ENCODE results near the gene TATDN3. TPM values are rescaled to one million over a fixed set of nuclear protein-coding genes. Genes with fewer than 3 reads are reported as not detected.

The TATDN3 gene
- total RNA-seq, 1 experiment from 2014 or later: 16.3 TPM

DNA sequence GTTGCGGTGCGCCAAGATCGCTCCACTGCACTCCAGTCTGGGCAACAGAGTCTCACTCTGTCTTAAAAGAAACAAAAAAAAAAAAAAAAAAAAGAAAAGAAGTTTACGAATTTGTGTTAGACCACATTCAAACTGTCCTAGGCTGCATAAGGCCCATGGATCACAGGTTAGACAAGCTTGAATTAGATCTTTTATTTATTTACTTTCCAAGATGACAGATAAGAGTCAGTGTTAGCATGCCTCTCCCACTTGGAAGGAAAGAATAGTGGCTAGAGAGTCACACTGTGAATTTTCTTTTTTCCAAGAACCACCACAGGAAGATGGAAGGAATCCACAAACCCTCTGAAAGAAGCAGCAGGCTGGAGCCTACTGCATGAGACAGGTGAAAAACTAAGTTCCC lies 29.5 kb upstream of the TATDN3 start:
- ATAC-seq: no peak
- RAD21 ChIA-PET (ENCODE audit: low non-redundant PET in 1 of 2, low total read pairs in 2 of 2, uncharacterized antibody in 2 of 2, unreplicated experiment in 2 of 2): no interaction called here
- Histone ChIP-seq H3K4me1 (ENCODE audit: control insufficient read depth in 1 of 2, insufficient read depth in 2 of 2, low read length in 2 of 2) (no peaks in the 10 kb centered on the region), H3K4me2 (ENCODE audit: low read length) (no peak overlapping the region), H3K36me3 (ENCODE audit: control insufficient read depth in 1 of 2, insufficient read depth in 2 of 2, low read length in 2 of 2) (0 out of 4 replicates have a peak, but pooled peaks cover 0 to 4% of the 10 kb centered on the region in 2 experiments), H3K9ac (ENCODE audit: low read length) (no peak overlapping the region), H3K27ac (ENCODE audit: low read depth, low read length) (no peak overlapping the region), H3K9me2 (ENCODE audit: insufficient read depth) (no peaks in the 10 kb centered on the region), H3K79me2 (ENCODE audit: insufficient read depth, low read length) (peaks cover 44% of the 10 kb centered on the region), H2AFZ (ENCODE audit: low read depth, low read length, poor library complexity, severe bottlenecking) (no peak overlapping the region), H3K4me3 (replicated peaks in 1 of 2; ENCODE audit: low read depth in 1 of 2, low read length in 2 of 2) (no peak overlapping the region), H3K27me3 (ENCODE audit: insufficient read depth, low read length) (no peaks in the 10 kb centered on the region), H3K9me3 (ENCODE audit: control insufficient read depth in 1 of 2, insufficient read depth in 1 of 2, low read depth in 1 of 2, low read length in 2 of 2) (no peaks in the 10 kb centered on the region), H4K20me1 (ENCODE audit: insufficient read depth) (no peaks in the 10 kb centered on the region; the same call in 1 of the 2 replicates)
- no peak for TF ChIP-seq CEBPB (IDR thresholded peaks at IDR 0.05; ENCODE audit: low read depth)
- TF ChIP-seq, protein P1, sequence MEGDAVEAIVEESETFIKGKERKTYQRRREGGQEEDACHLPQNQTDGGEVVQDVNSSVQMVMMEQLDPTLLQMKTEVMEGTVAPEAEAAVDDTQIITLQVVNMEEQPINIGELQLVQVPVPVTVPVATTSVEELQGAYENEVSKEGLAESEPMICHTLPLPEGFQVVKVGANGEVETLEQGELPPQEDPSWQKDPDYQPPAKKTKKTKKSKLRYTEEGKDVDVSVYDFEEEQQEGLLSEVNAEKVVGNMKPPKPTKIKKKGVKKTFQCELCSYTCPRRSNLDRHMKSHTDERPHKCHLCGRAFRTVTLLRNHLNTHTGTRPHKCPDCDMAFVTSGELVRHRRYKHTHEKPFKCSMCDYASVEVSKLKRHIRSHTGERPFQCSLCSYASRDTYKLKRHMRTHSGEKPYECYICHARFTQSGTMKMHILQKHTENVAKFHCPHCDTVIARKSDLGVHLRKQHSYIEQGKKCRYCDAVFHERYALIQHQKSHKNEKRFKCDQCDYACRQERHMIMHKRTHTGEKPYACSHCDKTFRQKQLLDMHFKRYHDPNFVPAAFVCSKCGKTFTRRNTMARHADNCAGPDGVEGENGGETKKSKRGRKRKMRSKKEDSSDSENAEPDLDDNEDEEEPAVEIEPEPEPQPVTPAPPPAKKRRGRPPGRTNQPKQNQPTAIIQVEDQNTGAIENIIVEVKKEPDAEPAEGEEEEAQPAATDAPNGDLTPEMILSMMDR (IDR thresholded peaks at IDR 0.05 in 2 of 3, conservative IDR thresholded peaks at IDR 0.05 in 1 of 3; ENCODE audit: borderline replicate concordance in 1 of 3, insufficient read depth in 1 of 3, low read depth in 2 of 3, low read length in 2 of 3): no peak
- no peak for TF ChIP-seq ZFX (IDR thresholded peaks at IDR 0.05)
- TF ChIP-seq, protein P2, sequence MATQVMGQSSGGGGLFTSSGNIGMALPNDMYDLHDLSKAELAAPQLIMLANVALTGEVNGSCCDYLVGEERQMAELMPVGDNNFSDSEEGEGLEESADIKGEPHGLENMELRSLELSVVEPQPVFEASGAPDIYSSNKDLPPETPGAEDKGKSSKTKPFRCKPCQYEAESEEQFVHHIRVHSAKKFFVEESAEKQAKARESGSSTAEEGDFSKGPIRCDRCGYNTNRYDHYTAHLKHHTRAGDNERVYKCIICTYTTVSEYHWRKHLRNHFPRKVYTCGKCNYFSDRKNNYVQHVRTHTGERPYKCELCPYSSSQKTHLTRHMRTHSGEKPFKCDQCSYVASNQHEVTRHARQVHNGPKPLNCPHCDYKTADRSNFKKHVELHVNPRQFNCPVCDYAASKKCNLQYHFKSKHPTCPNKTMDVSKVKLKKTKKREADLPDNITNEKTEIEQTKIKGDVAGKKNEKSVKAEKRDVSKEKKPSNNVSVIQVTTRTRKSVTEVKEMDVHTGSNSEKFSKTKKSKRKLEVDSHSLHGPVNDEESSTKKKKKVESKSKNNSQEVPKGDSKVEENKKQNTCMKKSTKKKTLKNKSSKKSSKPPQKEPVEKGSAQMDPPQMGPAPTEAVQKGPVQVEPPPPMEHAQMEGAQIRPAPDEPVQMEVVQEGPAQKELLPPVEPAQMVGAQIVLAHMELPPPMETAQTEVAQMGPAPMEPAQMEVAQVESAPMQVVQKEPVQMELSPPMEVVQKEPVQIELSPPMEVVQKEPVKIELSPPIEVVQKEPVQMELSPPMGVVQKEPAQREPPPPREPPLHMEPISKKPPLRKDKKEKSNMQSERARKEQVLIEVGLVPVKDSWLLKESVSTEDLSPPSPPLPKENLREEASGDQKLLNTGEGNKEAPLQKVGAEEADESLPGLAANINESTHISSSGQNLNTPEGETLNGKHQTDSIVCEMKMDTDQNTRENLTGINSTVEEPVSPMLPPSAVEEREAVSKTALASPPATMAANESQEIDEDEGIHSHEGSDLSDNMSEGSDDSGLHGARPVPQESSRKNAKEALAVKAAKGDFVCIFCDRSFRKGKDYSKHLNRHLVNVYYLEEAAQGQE (IDR thresholded peaks at IDR 0.05; ENCODE audit: low read depth): no peak
- no peak for TF ChIP-seq CBX3 (IDR thresholded peaks at IDR 0.05; ENCODE audit: low read depth)
- no peak for TF ChIP-seq RAD21 (IDR thresholded peaks at IDR 0.05; ENCODE audit: low read depth)
- TF ChIP-seq TCF7L2 (IDR thresholded peaks at IDR 0.05; ENCODE audit: borderline replicate concordance, extremely low read depth, insufficient read depth, insufficient read length): no peak
- TF ChIP-seq EGR1 (IDR thresholded peaks at IDR 0.05; ENCODE audit: low read depth): no peak
- TF ChIP-seq, protein P3, sequence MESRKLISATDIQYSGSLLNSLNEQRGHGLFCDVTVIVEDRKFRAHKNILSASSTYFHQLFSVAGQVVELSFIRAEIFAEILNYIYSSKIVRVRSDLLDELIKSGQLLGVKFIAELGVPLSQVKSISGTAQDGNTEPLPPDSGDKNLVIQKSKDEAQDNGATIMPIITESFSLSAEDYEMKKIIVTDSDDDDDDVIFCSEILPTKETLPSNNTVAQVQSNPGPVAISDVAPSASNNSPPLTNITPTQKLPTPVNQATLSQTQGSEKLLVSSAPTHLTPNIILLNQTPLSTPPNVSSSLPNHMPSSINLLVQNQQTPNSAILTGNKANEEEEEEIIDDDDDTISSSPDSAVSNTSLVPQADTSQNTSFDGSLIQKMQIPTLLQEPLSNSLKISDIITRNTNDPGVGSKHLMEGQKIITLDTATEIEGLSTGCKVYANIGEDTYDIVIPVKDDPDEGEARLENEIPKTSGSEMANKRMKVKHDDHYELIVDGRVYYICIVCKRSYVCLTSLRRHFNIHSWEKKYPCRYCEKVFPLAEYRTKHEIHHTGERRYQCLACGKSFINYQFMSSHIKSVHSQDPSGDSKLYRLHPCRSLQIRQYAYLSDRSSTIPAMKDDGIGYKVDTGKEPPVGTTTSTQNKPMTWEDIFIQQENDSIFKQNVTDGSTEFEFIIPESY (IDR thresholded peaks at IDR 0.05; ENCODE audit: extremely low read depth, insufficient replicate concordance, low read length): no peak
- intact Hi-C loops (cut with micrococcal nuclease): no loop called here
- CTCF ChIA-PET: interaction anchor here (1.2 kb wide), 1 partner anchor 13 kb away, joined by 4 read pairs; no protein-coding TSS in a partner anchor
- no TSS peak for BruUV-seq (replicated peaks)
- no peak for DNase-seq (ENCODE audit: low read depth, low spot score)
- POLR2A ChIA-PET: no interaction called here
